Skin of body (tissue), 3 donors: ENCODE results near the gene CLEC3B. TPM values are rescaled to one million over a fixed set of nuclear protein-coding genes. Genes with fewer than 3 reads are reported as not detected.
"Not testable (repeated sequence)": the region's sequence is repeated elsewhere in the genome, so short reads cannot be mapped to it uniquely, and the experiment has no call there.

Source experiments
- DNase-seq: peaks from one replicate; lab custom pipeline; 2025; lab: John Stamatoyannopoulos, UW
- small RNA-seq: library from RNA; depleted of rRNA; stranded (forward); fragments of <200 nt; gene quantifications from one replicate; pipeline ENCODE3, GENCODE V24; 2014; ENCODE audit warnings: low replicate concordance
- total RNA-seq: library from RNA; depleted of rRNA; stranded (reverse); fragments of >200 nt; gene quantifications from one replicate; pipeline ENCODE4 v1.2.3, GENCODE V29; 2014

Gene CLEC3B
- total RNA-seq, 1 donor from 2014 or later = 54.6 TPM

DNA sequence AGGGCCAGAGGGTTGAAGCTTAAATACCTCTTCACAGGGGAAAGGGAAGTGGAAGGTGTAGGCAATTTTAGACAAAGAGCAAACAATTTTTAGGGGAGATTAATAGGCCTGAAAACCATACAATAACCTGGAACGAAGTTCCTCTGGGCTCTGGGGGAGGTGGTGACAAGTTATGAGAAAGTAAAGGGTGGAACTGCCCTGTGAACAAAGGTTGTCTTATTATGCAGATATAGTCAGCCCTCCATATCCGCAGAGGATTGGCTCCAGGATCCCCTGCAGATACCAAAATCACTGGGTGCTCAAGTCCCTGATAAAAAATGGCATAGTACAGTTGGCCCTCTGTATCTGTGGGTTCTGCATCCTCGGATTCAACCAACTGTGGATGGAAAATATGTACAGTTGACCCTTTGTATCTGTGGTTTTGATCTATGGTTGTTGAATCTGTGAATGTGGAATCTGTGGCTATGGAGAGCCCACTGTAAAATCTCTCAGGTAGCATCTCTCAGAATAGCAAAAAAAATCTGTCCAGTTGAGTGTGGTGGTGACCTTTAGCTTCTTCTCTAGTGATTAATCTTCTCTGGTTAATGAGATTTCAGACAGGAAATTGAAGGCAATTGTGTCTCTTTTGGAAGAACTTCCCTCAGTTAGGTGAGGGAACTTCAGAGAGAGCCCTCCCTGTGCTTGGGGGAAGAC, 40.2 kb downstream of the CLEC3B start:
- no peak for DNase-seq

DNA sequence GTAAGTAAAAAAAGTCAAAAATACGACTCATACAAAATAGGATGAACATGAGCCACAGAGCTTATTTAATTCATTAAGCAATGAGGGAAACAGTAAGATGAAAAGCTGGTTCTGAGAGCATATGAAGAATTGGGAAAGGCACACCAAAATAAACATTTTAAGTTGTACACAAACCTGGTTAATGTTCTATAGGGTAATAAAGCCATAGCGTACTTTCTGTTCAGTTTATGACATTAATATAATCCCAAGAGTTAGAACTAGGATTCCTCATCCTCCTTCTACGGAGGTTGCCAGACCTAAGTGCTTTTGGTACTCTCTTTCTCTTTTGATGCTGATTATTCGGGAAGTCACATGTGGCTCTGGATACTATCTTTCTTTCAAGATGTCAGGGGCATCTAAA, 41.4 kb downstream of the CLEC3B start:
- no peak for DNase-seq

DNA sequence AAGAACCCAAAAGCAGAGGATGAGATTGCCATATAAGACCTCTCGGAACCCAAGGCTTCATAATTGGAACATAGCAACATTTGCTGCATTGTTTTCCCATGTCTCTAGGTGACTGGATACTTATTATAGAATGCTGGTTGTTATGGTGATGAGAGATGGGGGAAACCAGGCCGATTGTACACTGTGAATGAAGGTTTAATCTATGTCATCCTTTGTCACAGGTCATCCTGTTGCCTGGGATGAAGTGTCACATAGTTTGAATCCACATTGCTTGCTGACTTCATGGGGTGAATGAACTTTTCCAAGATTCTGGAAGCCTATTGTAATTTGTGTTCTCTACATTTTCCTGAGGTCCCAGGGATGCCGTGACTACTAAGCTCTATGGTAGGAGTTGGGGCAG, 41.8 kb downstream of the CLEC3B start:
- DNase-seq = no peak

DNA sequence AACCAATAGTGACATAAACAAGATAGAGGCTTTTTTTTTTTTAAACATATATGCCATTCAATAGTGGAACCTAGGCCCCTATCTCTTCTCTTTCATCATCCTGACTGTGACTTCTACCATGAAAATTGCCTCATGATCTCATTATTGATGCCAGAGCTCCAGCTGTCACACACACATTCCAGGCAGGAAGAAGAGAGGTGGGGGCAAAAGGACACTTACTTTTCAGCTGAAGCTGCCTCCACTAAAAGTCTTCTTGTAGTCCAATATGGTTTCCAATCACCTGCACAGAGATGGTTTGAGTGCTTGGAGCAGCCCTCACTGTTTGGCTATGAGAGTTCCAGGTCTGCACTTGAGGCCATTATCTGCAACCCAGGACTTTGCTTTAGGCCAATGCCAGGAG, 45.0 kb downstream of the CLEC3B start:
- no peak for DNase-seq

DNA sequence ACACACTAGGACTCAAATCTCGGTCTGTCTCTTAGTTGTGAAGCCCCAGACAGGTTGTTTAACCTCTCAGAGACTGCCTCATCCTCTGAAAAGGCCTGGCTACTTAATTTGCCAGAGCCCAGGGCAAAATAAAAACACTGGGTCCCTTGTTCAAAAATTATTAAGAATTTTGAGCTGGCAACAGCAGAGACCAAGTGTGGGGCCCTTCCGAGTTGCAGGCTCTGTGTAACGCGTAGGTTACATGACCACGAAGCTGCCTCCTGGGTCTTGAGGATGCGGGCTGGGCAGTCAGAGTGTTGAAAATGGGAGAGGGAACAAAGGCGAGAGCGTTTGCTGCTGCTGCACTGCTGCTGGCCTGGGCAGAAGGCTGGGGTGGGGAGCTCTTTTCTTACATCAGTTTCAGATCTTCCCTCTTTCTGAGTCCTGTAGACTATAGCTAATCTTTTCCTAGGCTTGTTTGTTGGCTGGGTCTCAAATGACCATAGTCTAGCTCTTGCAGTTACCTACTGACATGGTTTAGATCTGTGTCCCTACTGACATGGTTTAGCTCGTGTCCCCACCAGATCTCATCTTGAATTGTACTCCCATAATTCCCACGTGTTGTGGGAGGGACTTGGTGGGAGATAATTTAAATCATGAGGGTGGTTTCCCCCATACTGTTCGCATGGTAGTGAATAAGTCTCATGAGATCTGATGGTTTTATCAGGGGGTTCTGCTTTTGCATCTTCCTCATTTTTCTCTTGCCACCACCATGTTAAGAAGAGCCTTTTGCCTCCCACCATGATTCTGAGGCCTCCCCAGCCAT, 49.9 kb downstream of the CLEC3B start:
- DNase-seq = no peak

DNA sequence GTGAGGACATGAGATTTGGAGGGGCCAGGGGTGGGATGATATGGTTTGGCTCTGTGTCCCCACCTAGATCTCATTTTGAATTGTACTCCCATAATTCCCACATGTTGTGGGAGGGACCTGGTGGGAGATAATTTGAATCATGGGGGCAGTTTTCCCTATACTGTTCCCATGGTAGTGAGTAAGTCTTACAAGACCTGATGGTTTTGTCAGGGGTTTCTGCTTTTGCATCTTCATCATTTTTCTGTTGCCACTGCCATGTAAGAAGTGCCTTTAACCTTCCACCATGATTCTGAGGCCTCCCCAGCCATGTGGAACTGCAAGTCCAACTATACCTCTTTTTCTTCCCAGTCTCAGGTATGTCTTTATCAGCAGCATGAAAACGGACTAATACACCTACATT, 52.2 kb downstream of the CLEC3B start:
- DNase-seq = not testable (repeated sequence)

DNA sequence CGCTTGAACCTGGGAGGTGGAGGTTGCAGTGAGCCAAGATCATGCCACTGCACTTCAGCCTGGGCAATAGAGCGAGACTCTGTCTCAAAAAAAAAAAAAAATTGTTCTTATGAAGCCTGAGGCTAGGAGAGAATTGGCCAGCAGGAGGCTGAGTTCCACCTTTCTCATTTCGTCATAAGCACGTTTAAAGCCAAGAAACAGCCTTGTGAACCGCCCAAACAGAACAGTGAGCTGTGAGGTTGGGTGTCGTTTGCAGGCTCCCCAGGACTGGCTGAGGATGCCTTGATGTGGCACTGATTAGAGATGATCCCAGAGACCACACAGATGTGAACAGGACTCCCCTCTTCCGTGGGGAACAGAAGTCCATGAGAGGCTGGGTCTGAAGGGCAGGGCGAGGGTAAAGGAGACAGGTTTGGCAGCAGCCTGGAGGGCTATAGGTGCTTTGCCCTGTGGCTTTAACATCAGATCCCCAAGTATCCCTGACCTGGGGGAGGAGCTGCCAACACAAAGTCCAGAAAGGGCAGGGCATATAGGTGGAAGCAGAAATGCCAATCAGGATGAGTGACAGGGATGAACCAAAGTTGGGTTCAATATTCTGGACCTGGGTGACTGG, 52.9 kb downstream of the CLEC3B start:
- DNase-seq = no peak

DNA sequence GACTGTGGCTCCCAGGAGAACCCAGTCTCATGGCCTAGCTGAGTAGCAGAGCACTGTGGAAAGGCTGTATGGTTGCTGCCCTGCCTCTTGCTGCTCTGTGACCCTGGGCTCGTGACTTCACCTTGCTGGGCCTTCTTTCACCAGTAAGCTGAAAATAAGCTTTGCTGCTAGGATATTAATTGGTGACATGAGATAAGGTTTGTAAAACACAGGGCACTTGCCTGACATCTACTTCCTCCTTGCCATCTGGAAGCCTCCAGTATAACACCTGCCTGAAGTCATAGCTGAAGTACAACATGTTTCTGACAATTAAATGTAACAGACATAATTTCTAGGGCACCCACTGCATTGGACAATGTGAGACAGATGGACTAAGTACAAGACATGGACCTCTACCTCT, 53.6 kb downstream of the CLEC3B start:
- no peak for DNase-seq

DNA sequence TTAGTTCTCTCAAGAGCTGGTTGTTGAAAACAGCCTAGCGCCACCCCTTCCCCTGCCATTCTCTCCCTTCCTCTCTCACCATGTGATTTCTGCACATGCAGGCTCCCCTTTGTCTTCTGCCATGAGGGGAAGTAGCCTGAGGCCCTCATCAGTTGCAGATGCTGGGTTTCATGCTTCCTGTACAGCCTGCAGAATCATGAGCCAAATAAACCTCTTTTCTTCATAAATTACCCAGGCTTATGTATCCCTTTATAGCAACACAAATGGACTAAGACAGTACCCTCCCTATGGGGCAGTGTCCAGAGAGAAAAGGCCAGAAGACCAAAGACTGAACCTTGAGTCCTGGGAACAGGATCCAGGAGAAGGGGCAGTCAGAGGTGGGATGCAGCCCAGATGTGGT, 54.7 kb downstream of the CLEC3B start:
- no peak for DNase-seq

DNA sequence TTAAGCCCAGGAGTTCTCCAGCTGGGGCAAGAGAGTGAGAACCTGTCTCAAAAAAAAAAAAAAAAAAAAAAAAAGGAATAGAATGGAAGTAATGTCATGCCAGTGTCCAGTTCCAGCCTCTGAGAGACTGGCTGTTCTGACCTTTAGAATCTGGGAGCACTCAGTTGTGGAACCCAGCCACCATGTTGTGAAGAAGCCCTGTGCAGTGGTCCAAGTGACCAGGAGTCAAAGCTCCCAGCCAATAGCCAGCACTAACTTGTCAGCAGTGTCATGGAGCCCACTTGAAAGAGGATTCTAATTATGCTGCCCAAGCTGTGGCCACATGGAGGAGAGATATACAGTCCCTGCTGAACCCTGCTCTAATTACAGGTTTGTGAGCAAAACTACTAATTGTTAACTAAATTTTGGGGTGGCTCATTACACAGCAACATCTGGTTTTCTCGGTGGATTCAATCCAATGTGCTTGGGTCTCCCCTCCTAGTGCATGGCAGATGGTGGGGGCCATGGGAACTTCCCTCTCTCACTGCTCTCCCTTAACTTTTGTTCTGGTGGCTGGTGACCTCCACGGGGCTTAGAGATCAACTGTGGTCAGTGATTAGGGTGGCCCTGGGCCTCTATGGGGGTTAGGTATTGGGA, 55.5 kb downstream of the CLEC3B start:
- no peak for DNase-seq

DNA sequence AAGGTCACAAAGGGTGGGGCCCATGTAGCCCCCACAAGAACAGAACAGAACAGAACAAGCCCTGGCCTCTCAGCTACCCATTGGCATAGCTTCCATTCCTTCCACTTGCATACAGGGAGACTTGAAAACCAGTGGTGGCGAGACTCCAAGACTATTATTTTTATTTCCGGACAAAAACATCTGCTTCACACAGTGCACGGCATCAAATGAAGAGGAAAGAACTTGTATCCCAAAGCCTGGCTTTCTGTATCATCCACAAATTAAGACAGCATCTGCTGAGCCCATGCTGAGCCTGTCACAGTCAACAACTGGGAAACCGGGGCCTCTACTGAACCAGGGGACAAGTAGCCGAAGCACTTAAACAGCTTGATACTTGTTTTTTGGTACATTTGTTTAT, 56.0 kb downstream of the CLEC3B start:
- DNase-seq = peak; percentile 68

DNA sequence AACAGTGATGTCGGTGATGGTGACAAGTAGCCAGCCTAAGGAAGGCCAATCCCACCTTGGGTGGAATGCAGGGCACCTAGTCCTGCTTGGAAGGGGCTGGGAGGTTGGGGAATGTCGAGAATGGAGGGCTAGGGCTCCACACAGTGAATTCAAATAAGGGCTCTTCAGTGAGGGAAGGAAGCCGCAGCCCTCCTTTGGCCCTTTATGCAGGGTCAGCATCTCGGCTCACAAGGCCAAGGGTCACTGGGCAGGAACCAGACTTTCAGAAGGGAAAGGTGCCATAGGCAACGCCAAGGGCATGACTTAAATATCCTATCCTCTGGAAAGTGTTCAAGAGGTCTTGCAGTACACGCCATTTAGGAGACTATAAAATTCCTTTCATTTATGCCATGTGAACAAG, 56.9 kb downstream of the CLEC3B start:
- no peak for DNase-seq

DNA sequence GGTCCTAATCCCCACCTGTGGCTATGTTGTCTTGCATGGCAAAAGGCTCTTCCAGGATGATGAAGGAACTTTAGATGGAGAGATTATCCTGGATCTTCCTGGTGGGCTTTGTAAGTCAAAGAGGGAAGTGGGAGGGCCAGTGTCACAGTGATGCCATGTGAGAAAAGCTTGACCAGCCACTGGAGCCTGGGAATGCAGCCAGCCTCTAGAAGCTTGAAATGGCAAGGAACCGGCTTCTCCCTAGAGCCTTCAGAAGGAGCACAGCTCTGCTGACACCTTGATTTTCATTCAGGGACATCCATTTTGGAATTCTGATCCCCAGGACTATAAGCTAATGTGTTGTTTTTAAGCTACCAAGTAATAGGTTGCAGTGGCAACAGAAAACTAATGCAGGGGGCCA, 58.3 kb downstream of the CLEC3B start:
- DNase-seq = no peak

DNA sequence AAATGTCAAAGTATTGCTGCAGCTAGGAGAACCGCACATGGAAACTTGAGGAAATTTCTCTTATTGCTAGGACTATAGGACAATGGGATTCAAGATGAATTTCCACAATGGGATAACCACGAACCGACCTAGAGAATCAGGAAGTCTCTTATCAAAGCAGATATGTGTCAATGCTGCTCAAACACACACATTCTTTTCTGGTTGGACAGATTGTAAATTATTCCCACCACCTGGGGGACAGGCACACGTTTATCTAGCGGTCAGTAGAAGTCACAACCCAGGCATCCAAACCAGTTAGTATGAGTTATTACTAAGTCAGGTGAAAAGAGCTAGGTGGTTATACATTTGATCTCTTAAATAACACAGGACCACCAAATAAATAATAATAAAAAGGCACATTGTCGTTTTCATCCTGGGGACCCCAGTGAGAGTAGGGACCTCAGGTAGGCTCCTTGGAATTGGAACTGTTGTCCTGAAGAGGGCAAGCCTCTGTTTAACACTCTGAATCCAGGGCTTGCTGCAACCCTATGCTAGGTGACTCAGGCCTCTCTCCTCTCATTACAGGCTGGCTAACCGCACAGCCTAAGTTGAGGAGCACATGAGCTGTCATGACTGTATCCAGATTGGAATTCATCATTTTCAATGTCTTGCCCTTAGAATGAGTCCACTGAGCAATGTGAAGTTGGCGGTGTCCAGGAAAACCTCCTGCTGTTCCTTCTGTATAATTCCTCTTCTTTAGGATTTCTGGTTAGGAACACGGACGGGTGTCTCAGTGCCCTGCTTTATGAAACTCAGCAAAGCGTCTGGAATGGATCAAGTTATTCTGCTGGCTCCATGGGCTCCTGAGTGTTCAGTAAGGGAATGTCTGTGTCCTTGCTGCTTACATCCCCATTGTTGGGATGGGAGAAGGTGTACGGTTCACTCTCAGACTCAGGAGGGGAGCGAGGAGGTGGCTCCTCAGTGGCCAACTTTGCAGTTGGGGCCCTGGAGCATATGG, 59.0 kb downstream of the CLEC3B start:
- DNase-seq = no peak

Small RNAs within 50 kb of the gene (small RNA-seq; reads per million reads assigned to genes)
- 0.09 reads per million for gene RNU5B-3P

Other genes starting within 250 kb of the CLEC3B start
- gene TMEM42, start 164.4 kb upstream of the CLEC3B start, total RNA-seq = 7.0 TPM
- gene TGM4, start 151.7 kb upstream of the CLEC3B start, total RNA-seq = not detected
- gene ZDHHC3, start 50.1 kb upstream of the CLEC3B start, total RNA-seq = 44.7 TPM
- gene EXOSC7, start 50.1 kb upstream of the CLEC3B start, total RNA-seq = 40.7 TPM
- gene CDCP1, start 120.1 kb downstream of the CLEC3B start, total RNA-seq = 8.5 TPM
- 2.4 TPM for gene TMEM158, start 200.0 kb downstream of the CLEC3B start, total RNA-seq